ENCODE measurements around the gene CEP170B. TPM values are rescaled to one million over a fixed set of nuclear protein-coding genes. Genes with fewer than 3 reads are reported as not detected.

The CEP170B gene
- total and polyA plus RNA-seq, 12 donors = 2.4 to 29.4 (median 18.3) TPM

- DNase-seq = no peak
- WGBS, 4 donors = 40 to 50% (median 41%) methylated on average over 7 to 13 of the region's 13 CpGs
- intact Hi-C loops (cut with DNase I) = no loop called here
- TF ChIP-seq POLR2A (IDR thresholded peaks at IDR 0.05) (no peak), CTCF (IDR thresholded peaks at IDR 0.05) (no peak)
- H3K27ac ChIP-seq = no peak overlapping the region
- H3K27me3 ChIP-seq = peaks cover 42% of the 10 kb centered on the region
- H3K4me3 ChIP-seq = peak overlapping the region in 1 of 4 donors; percentile 49
- no peaks in the 10 kb centered on the region for H3K36me3 ChIP-seq (replicated peaks in 1 of 2)
- no peaks in the 10 kb centered on the region for H3K9me3 ChIP-seq (replicated peaks in 1 of 3)
- peaks cover 13 to 14% of the 10 kb centered on the region in 2 donors for H3K4me1 ChIP-seq (replicated peaks in 1 of 2)
These were observed 22.1 kb upstream of the CEP170B start for GRCh38 chr14:104843006-104843405.

DNA sequence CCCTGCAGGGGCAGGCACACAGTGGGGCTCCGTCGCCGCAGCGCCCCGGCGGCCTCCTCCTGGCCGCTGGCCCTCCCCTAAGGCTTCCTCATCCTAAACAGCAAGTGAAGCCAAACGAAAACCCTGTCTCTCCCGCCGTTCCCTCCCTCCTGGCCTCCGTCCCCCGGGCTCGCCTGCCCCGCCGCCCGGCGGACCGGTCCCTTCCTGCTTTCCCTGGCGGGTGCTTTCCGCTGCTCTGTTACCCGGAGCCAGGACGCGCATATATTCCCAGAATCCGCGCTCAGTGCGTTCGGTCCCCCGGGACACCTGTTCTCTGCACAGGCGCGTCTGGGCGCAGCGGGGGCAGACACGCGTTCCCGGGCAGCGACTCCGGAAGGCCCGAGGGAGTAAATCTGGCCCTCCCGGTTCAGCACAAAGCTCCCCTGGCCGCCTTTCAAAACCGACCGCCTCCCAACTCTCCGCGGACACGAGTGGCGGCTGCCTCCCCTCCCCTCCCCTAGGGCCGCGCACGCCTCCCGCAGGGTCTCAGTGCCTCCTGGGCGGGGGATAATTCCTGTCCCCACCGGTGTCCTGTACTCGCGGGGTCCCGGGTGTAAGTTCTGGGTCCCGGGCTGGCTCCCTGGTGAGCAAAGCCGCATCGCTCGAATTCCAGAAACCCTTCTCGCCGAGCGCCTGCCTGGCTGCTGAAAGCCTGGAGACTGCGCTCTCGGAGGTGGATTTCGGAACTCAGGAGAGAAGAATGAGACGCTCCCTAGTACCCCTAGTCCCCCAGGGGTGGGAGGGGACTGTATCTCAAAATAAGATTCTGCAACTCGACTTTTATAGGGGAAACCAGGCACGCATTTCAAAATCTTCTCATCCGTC, 21.4 kb upstream of the CEP170B start:
- DNase-seq = no peak
- intact Hi-C loops (cut with DNase I) = no loop called here
- Histone ChIP-seq H3K27ac (no peak overlapping the region), H3K4me1 (replicated peaks in 1 of 2) (peaks cover 13 to 14% of the 10 kb centered on the region in 2 donors), H3K27me3 (peaks cover 42% of the 10 kb centered on the region), H3K36me3 (replicated peaks in 1 of 2) (no peaks in the 10 kb centered on the region), H3K9me3 (replicated peaks in 1 of 3) (no peaks in the 10 kb centered on the region), H3K4me3 (peak overlapping the region in 1 of 4 donors; percentile 49)
- TF ChIP-seq POLR2A (IDR thresholded peaks at IDR 0.05) = no peak
- 0 to 2% (median 1%) methylated on average over 6 to 69 of the region's 69 CpGs for WGBS, 4 donors

DNA sequence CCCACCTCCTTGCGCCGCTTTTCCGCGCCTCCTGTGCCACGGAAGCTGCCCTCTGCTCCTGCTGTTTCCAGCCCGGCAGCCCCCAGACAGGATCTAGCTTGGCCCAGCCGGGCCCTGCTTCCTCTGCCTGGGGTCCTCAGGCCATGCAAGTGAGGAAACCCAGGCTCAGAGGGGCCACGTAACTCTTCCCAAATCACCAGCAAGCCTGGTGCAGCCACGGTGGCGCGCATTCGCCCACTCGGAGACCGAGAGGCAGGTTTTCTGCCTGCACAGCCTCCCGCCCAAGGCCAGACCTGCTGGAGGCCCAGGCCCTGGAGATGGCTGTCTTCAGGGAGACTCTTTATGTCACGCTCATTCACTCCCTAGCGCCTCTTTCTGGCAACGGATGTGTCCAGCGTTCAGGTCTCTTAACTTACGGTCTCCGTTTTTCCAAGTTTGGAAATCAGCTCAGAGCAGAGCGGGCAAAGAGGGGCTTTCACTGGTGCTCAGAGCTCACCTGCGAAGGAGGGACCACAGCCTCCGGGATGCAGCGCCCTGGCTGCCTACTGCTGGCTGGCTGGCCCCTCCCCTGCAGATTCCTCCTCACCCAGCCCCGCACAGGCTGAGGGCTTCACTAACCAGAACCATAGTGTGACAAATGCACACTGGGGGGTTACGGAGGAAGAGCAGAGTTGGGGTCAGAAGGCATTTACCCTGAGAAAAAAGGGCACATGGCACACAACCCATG, 20.6 kb upstream of the CEP170B start:
- intact Hi-C loops (cut with DNase I) = no loop called here
- 13 to 19% (median 16%) methylated on average over 11 to 27 of the region's 27 CpGs for WGBS, 4 donors
- TF ChIP-seq POLR2A (IDR thresholded peaks at IDR 0.05) = no peak
- no peak for TF ChIP-seq CTCF (IDR thresholded peaks at IDR 0.05)
- H3K4me3 ChIP-seq = peak overlapping the region in 1 of 4 donors; percentile 49
- H3K4me1 ChIP-seq (replicated peaks in 1 of 2) = peaks cover 13 to 14% of the 10 kb centered on the region in 2 donors
- H3K36me3 ChIP-seq (replicated peaks in 1 of 2) = no peaks in the 10 kb centered on the region
- H3K27ac ChIP-seq = no peak overlapping the region
- DNase-seq = no peak
- no peaks in the 10 kb centered on the region for H3K9me3 ChIP-seq (replicated peaks in 1 of 3)
- H3K27me3 ChIP-seq = peaks cover 45% of the 10 kb centered on the region

- Histone ChIP-seq H3K27ac (no peak overlapping the region), H3K9me3 (replicated peaks in 1 of 3) (no peaks in the 10 kb centered on the region), H3K36me3 (replicated peaks in 1 of 2) (no peaks in the 10 kb centered on the region), H3K4me3 (no peak overlapping the region), H3K27me3 (peaks cover 48% of the 10 kb centered on the region), H3K4me1 (replicated peaks in 1 of 2) (peaks cover 13 to 14% of the 10 kb centered on the region in 2 donors)
- 71 to 88% (median 81%) methylated on average over 3 to 4 of the region's 4 CpGs for WGBS, 4 donors
- intact Hi-C loops (cut with DNase I) = no loop called here
- DNase-seq = no peak
- TF ChIP-seq POLR2A (IDR thresholded peaks at IDR 0.05) = no peak
- TF ChIP-seq CTCF (IDR thresholded peaks at IDR 0.05) = no peak
These were observed 19.9 kb upstream of the CEP170B start for GRCh38 chr14:104845033-104845666.
